ENCODE results near the gene MT1HL1. TPM values are rescaled to one million over a fixed set of nuclear protein-coding genes. Genes with fewer than 3 reads are reported as not detected.

The MT1HL1 gene
- total RNA-seq (2014; rRNA removed; shearing (Covaris generic)) = not detected in 2 replicates
- polyA plus RNA-seq (2014; cell fraction: nucleus; rRNA removed) = not detected in 2 replicates

- no peak for DNase-seq (ENCODE audit: extremely low read depth, low read depth)
Observed at GRCh38 chr1:237004116-237004515, at the start of gene MT1HL1. MT1HL1 (minus strand) TSS chr1:237004441; CDS start chr1:237004372, 69 bp downstream.

- no peak for DNase-seq (ENCODE audit: extremely low read depth, low read depth)
Observed at GRCh38 chr1:237050915-237051314, 46.7 kb upstream of the MT1HL1 start.

- no peak for DNase-seq (ENCODE audit: extremely low read depth, low read depth)
Observed at GRCh38 chr1:237050185-237050584, 45.9 kb upstream of the MT1HL1 start.

- no peak for DNase-seq (ENCODE audit: extremely low read depth, low read depth)
Observed at GRCh38 chr1:237048803-237049202, 44.6 kb upstream of the MT1HL1 start.

GRCh38 chr1:237045278-237046016, 41.2 kb upstream of the MT1HL1 start:
- DNase-seq (ENCODE audit: extremely low read depth, low read depth) = no peak

- DNase-seq (ENCODE audit: extremely low read depth, low read depth) = no peak
Observed at GRCh38 chr1:237043846-237044636, 39.8 kb upstream of the MT1HL1 start.

- no peak for DNase-seq (ENCODE audit: extremely low read depth, low read depth)
Observed at GRCh38 chr1:237042892-237043576, 38.8 kb upstream of the MT1HL1 start.

GRCh38 chr1:237042526-237042891, 38.3 kb upstream of the MT1HL1 start:
- DNase-seq (ENCODE audit: extremely low read depth, low read depth) = no peak

- DNase-seq (ENCODE audit: extremely low read depth, low read depth) = peak; percentile 28
Observed at GRCh38 chr1:237041795-237042525, 37.7 kb upstream of the MT1HL1 start, which contains the start of gene RYR2. RYR2 (plus strand) TSS chr1:237042184; CDS start chr1:237042522, 338 bp downstream.

- no peak for DNase-seq (ENCODE audit: extremely low read depth, low read depth)
Observed at GRCh38 chr1:237041461-237041794, 37.2 kb upstream of the MT1HL1 start.

GRCh38 chr1:237040823-237041222, 36.6 kb upstream of the MT1HL1 start:
- DNase-seq (ENCODE audit: extremely low read depth, low read depth) = no peak

- no peak for DNase-seq (ENCODE audit: extremely low read depth, low read depth)
Observed at GRCh38 chr1:237038211-237038610, 34.0 kb upstream of the MT1HL1 start.

- no peak for DNase-seq (ENCODE audit: extremely low read depth, low read depth)
Observed at GRCh38 chr1:237035759-237036158, 31.5 kb upstream of the MT1HL1 start.

GRCh38 chr1:237033804-237034203, 29.6 kb upstream of the MT1HL1 start:
- DNase-seq (ENCODE audit: extremely low read depth, low read depth) = no peak

GRCh38 chr1:237033061-237033460, 28.8 kb upstream of the MT1HL1 start:
- no peak for DNase-seq (ENCODE audit: extremely low read depth, low read depth)

- DNase-seq (ENCODE audit: extremely low read depth, low read depth) = no peak
Observed at GRCh38 chr1:237032029-237032428, 27.8 kb upstream of the MT1HL1 start.

- no peak for DNase-seq (ENCODE audit: extremely low read depth, low read depth)
Observed at GRCh38 chr1:237031480-237031879, 27.2 kb upstream of the MT1HL1 start.

- DNase-seq (ENCODE audit: extremely low read depth, low read depth) = no peak
Observed at GRCh38 chr1:237029850-237030535, 25.8 kb upstream of the MT1HL1 start.

GRCh38 chr1:237029240-237029639, 25.0 kb upstream of the MT1HL1 start:
- DNase-seq (ENCODE audit: extremely low read depth, low read depth) = no peak

All from NCI-H460 (cell line).